ENCODE data around the gene MAD1L1.

Gene MAD1L1

DNA sequence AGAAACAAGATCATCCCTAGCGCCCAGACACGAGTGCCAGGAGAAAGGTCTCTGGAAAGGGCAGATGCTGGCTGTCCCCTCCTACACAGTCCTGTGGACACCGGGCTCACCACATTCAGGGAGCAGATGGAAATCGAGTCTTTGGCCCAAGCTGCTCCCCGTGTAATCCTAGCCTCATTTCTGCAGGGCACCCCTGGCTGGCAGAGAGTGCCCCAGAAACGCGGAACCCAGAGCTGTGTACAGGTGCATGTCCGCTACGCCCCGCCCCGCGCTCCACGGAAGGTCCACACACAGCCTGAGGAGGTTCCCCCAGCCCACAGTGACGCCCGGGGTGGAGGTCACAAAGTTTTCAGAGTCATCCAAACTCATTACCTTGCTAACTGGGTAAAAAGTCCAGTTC, 202.8 kb downstream of the MAD1L1 start (continued):
- TF ChIP-seq ZNF114 (tag by site-specific recombination; IDR thresholded peaks at IDR 0.05) (no peak), ZBTB21 (tag by site-specific recombination; IDR thresholded peaks at IDR 0.05) (no peak), ZBTB7A (tag by site-specific recombination; IDR thresholded peaks at IDR 0.05; ENCODE audit: low read depth) (no peak), WT1 (tag by site-specific recombination; IDR thresholded peaks at IDR 0.05) (no peak), ZNF610 (tag by site-specific recombination; IDR thresholded peaks at IDR 0.05; ENCODE audit: borderline replicate concordance) (no peak), ZNF596 (tag by site-specific recombination; IDR thresholded peaks at IDR 0.05) (no peak), ZNF184 (tag by site-specific recombination; IDR thresholded peaks at IDR 0.05) (no peak), ZSCAN30 (tag by site-specific recombination; IDR thresholded peaks at IDR 0.05) (no peak)

DNA sequence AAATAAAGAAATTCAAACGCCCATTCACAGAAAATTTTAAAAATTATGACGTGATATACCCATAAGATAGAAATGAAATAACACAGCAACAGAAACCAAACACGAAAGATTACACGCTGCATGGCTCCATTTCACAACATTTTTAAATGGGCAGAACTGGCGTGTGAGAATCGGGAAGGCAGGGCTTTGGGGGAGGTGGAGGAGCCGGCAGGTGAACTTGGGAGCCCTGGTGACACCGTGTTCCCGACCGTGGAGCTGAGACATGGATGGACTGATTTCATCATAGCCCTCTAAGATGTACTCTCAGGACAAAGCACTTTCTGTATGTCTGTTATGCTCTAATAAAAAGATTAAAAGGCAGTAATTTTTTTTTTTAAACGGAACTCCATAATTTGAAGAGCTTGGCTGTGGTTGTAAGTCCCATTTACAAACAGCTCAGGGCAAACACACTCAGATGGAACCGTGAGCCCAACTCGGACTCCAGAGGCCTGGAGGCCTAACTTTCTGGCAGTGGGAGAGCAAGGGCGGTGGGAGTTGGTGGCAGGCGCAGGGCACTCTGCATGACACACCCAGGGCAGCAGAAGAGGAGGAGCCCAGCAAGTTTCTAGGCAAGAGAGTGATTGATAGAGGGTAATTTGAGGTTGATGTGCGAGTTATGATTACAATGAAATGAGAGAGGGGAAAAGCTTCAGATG, 203.4 kb downstream of the MAD1L1 start:
- no peak for TF ChIP-seq ZNF791 (tag by site-specific recombination; IDR thresholded peaks at IDR 0.05)
- Histone ChIP-seq H3K36me3 (ENCODE audit: control insufficient read depth in 2 of 2, insufficient read depth in 1 of 2, low read length in 2 of 2) (no peaks in the 10 kb centered on the region), H3K9me3 (ENCODE audit: control insufficient read depth, insufficient read depth, low read depth, low read length) (no peaks in the 10 kb centered on the region), H3K4me1 (ENCODE audit: control insufficient read depth, insufficient read depth, low read length) (no peaks in the 10 kb centered on the region), H3K27ac (ENCODE audit: extremely low read depth, low read depth, low read length) (no peak overlapping the region), H3K4me3 (ENCODE audit: low read depth, low read length) (no peak overlapping the region)
- ChIA-PET CTCF (no interaction called here), POLR2A (no interaction called here)

DNA sequence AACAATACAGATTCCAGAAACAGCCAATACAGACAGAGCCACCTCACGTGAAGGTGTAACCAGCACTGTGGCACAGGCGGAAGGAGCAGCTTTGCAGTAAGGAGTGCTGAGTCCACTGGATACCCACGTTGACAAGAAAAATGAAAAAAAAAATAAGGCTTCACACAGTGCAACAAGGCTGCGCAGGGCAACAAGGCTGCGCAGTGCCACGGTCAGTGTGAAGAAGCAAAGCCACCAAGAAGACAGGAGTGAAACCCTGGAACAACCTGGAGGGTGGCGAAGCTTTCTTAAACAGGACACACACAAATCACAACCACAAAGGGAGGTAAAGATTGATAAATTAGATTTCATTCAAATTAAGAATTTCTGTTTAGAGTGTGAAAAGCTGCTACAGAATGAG, 204.0 kb downstream of the MAD1L1 start:
- Histone ChIP-seq H3K9me3 (ENCODE audit: control insufficient read depth, insufficient read depth, low read depth, low read length) (no peaks in the 10 kb centered on the region), H3K4me3 (ENCODE audit: low read depth, low read length) (no peak overlapping the region), H3K36me3 (ENCODE audit: control insufficient read depth in 2 of 2, insufficient read depth in 1 of 2, low read length in 2 of 2) (no peaks in the 10 kb centered on the region), H3K4me1 (ENCODE audit: control insufficient read depth, insufficient read depth, low read length) (no peaks in the 10 kb centered on the region), H3K27ac (ENCODE audit: extremely low read depth, low read depth, low read length) (no peak overlapping the region)
- ChIA-PET POLR2A (no interaction called here), CTCF (no interaction called here)
- no peak for TF ChIP-seq ZNF571 (tag by site-specific recombination; IDR thresholded peaks at IDR 0.05)
- TF ChIP-seq ZNF394 (tag by site-specific recombination; IDR thresholded peaks at IDR 0.05; ENCODE audit: borderline replicate concordance) = no peak
- no peak for TF ChIP-seq ZNF114 (tag by site-specific recombination; IDR thresholded peaks at IDR 0.05)
- peak; percentile 55 for TF ChIP-seq SETDB1 (IDR thresholded peaks at IDR 0.05; ENCODE audit: insufficient read length, low read length)
- peak; percentile 99 for TF ChIP-seq ZNF2 (tag by site-specific recombination; IDR thresholded peaks at IDR 0.05)
- no peak for TF ChIP-seq ZBTB20 (tag by site-specific recombination; IDR thresholded peaks at IDR 0.05)
- TF ChIP-seq ZNF16 (tag by site-specific recombination; IDR thresholded peaks at IDR 0.05; ENCODE audit: low read depth) = no peak
- no peak for TF ChIP-seq ZNF24 (tag by site-specific recombination; IDR thresholded peaks at IDR 0.05)

DNA sequence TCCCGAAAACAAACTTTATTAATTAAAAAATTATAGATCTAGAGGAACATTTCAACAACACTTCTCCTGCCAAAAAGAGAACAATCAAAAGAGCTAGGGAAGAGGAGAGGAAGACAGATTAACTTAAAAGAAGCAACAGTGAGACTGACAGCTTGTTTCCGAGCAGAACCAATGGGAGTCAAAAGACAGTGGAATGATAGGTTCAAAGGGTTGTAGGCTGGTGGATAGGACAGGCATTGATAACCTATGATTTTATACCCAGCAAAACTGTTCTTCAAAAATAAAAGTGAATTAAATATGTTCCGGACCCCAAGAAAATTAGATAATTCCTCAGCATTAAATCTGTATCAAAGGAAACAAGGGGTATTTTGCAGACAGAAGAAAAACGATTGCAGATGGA, 207.6 kb downstream of the MAD1L1 start:
- Histone ChIP-seq H3K4me3 (ENCODE audit: low read depth, low read length) (no peak overlapping the region), H3K36me3 (ENCODE audit: control insufficient read depth in 2 of 2, insufficient read depth in 1 of 2, low read length in 2 of 2) (no peaks in the 10 kb centered on the region), H3K4me1 (ENCODE audit: control insufficient read depth, insufficient read depth, low read length) (no peaks in the 10 kb centered on the region), H3K27ac (ENCODE audit: extremely low read depth, low read depth, low read length) (no peak overlapping the region), H3K9me3 (ENCODE audit: control insufficient read depth, insufficient read depth, low read depth, low read length) (no peaks in the 10 kb centered on the region)
- ChIA-PET CTCF (no interaction called here), POLR2A (no interaction called here)
- TF ChIP-seq SP2 (tag by site-specific recombination; IDR thresholded peaks at IDR 0.05) = no peak
- TF ChIP-seq SETDB1 (IDR thresholded peaks at IDR 0.05; ENCODE audit: insufficient read length, low read length) = peak; percentile 66
- TF ChIP-seq, protein P1, sequence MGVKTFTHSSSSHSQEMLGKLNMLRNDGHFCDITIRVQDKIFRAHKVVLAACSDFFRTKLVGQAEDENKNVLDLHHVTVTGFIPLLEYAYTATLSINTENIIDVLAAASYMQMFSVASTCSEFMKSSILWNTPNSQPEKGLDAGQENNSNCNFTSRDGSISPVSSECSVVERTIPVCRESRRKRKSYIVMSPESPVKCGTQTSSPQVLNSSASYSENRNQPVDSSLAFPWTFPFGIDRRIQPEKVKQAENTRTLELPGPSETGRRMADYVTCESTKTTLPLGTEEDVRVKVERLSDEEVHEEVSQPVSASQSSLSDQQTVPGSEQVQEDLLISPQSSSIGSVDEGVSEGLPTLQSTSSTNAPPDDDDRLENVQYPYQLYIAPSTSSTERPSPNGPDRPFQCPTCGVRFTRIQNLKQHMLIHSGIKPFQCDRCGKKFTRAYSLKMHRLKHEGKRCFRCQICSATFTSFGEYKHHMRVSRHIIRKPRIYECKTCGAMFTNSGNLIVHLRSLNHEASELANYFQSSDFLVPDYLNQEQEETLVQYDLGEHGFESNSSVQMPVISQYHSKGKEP (tag by site-specific recombination; IDR thresholded peaks at IDR 0.05) = no peak
- no peak for TF ChIP-seq ZNF555 (tag by site-specific recombination; conservative IDR thresholded peaks at IDR 0.05)

Measured in HEK293 (cell line).